ENCODE measurements around the gene CHRDL2. TPM values are rescaled to one million over a fixed set of nuclear protein-coding genes. Genes with fewer than 3 reads are reported as not detected.
A peak's percentile ranks its signal among the peaks of the same experiment; 100 is the strongest.

CHRDL2 gene
- total and polyA plus RNA-seq, 2 of the 13 experiments (the other 11 are each of a cell fraction or from before 2014, with no cell fraction given): 0.04 TPM; not detected in 1

DNA sequence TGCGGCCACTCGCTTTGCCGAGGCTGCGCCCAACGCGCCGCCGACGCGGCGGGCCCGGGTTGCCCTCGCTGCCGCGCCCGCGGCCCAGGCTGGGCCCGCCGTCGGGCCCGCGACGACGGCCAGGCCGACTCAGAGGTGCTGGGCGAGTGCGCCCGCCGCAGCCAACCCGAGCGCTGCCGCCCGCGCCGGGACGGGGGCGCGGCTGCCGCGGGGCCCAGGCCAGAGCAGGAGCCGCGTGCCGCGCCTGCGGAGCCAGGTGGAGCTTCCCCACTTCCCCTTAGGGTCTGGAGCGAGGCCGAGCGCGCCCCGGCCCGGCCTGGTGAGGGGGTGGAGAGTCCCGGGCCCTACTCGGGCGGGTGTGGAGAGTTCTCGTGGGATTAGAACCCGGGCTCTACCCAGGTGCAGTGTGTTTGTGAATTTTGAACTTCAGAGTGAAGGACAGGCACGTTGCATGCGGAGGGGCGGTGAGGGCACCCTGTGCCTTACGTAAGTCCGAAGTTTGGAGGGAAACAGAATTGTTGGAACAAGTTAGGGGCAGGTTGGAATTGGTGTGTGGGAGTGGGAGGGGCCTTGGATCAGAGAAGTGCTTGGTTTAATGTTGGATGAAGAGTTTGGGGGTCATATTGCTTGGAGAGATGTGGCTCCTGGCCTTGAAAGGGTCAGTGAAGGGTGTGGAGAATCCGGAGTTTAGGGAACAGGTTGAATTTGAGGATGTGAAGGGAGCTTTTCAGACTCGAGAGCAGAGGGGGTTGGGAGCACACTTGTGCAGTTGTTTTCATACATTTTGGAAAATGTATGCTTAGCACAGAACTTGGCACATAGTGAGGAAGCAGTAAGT, 18.1 kb upstream of the CHRDL2 start (continued):
- no peak for TF ChIP-seq NONO (IDR thresholded peaks at IDR 0.05)
- peak; percentile 75 for TF ChIP-seq NONO (CRISPR knock-in tag; conservative IDR thresholded peaks at IDR 0.05)
- peak; percentile 23; the same call in 1 of the 2 replicates for TF ChIP-seq KDM2A (CRISPR knock-in tag; IDR thresholded peaks at IDR 0.05; ENCODE audit: borderline replicate concordance, low read depth)
- TF ChIP-seq, protein P1, sequence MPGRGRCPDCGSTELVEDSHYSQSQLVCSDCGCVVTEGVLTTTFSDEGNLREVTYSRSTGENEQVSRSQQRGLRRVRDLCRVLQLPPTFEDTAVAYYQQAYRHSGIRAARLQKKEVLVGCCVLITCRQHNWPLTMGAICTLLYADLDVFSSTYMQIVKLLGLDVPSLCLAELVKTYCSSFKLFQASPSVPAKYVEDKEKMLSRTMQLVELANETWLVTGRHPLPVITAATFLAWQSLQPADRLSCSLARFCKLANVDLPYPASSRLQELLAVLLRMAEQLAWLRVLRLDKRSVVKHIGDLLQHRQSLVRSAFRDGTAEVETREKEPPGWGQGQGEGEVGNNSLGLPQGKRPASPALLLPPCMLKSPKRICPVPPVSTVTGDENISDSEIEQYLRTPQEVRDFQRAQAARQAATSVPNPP (CRISPR knock-in tag; IDR thresholded peaks at IDR 0.05): peak; percentile 51
- TF ChIP-seq LCORL (IDR thresholded peaks at IDR 0.05): peak; percentile 45; the same call in 1 of the 2 replicates
- TF ChIP-seq LCORL (CRISPR knock-in tag; IDR thresholded peaks at IDR 0.05): no peak
- TF ChIP-seq MTF1 (CRISPR knock-in tag; IDR thresholded peaks at IDR 0.05): no peak
- TF ChIP-seq, protein P2, sequence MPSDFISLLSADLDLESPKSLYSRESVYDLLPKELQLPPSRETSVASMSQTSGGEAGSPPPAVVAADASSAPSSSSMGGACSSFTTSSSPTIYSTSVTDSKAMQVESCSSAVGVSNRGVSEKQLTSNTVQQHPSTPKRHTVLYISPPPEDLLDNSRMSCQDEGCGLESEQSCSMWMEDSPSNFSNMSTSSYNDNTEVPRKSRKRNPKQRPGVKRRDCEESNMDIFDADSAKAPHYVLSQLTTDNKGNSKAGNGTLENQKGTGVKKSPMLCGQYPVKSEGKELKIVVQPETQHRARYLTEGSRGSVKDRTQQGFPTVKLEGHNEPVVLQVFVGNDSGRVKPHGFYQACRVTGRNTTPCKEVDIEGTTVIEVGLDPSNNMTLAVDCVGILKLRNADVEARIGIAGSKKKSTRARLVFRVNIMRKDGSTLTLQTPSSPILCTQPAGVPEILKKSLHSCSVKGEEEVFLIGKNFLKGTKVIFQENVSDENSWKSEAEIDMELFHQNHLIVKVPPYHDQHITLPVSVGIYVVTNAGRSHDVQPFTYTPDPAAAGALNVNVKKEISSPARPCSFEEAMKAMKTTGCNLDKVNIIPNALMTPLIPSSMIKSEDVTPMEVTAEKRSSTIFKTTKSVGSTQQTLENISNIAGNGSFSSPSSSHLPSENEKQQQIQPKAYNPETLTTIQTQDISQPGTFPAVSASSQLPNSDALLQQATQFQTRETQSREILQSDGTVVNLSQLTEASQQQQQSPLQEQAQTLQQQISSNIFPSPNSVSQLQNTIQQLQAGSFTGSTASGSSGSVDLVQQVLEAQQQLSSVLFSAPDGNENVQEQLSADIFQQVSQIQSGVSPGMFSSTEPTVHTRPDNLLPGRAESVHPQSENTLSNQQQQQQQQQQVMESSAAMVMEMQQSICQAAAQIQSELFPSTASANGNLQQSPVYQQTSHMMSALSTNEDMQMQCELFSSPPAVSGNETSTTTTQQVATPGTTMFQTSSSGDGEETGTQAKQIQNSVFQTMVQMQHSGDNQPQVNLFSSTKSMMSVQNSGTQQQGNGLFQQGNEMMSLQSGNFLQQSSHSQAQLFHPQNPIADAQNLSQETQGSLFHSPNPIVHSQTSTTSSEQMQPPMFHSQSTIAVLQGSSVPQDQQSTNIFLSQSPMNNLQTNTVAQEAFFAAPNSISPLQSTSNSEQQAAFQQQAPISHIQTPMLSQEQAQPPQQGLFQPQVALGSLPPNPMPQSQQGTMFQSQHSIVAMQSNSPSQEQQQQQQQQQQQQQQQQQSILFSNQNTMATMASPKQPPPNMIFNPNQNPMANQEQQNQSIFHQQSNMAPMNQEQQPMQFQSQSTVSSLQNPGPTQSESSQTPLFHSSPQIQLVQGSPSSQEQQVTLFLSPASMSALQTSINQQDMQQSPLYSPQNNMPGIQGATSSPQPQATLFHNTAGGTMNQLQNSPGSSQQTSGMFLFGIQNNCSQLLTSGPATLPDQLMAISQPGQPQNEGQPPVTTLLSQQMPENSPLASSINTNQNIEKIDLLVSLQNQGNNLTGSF (CRISPR knock-in tag; IDR thresholded peaks at IDR 0.05): peak; percentile 79; the same call in 1 of the 2 replicates
- TF ChIP-seq, protein P3, sequence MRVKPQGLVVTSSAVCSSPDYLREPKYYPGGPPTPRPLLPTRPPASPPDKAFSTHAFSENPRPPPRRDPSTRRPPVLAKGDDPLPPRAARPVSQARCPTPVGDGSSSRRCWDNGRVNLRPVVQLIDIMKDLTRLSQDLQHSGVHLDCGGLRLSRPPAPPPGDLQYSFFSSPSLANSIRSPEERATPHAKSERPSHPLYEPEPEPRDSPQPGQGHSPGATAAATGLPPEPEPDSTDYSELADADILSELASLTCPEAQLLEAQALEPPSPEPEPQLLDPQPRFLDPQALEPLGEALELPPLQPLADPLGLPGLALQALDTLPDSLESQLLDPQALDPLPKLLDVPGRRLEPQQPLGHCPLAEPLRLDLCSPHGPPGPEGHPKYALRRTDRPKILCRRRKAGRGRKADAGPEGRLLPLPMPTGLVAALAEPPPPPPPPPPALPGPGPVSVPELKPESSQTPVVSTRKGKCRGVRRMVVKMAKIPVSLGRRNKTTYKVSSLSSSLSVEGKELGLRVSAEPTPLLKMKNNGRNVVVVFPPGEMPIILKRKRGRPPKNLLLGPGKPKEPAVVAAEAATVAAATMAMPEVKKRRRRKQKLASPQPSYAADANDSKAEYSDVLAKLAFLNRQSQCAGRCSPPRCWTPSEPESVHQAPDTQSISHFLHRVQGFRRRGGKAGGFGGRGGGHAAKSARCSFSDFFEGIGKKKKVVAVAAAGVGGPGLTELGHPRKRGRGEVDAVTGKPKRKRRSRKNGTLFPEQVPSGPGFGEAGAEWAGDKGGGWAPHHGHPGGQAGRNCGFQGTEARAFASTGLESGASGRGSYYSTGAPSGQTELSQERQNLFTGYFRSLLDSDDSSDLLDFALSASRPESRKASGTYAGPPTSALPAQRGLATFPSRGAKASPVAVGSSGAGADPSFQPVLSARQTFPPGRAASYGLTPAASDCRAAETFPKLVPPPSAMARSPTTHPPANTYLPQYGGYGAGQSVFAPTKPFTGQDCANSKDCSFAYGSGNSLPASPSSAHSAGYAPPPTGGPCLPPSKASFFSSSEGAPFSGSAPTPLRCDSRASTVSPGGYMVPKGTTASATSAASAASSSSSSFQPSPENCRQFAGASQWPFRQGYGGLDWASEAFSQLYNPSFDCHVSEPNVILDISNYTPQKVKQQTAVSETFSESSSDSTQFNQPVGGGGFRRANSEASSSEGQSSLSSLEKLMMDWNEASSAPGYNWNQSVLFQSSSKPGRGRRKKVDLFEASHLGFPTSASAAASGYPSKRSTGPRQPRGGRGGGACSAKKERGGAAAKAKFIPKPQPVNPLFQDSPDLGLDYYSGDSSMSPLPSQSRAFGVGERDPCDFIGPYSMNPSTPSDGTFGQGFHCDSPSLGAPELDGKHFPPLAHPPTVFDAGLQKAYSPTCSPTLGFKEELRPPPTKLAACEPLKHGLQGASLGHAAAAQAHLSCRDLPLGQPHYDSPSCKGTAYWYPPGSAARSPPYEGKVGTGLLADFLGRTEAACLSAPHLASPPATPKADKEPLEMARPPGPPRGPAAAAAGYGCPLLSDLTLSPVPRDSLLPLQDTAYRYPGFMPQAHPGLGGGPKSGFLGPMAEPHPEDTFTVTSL (CRISPR knock-in tag; IDR thresholded peaks at IDR 0.05; ENCODE audit: borderline replicate concordance): 0 out of 2 replicates have a peak, but pooled peaks have one; percentile 46
- TF ChIP-seq, protein P4, sequence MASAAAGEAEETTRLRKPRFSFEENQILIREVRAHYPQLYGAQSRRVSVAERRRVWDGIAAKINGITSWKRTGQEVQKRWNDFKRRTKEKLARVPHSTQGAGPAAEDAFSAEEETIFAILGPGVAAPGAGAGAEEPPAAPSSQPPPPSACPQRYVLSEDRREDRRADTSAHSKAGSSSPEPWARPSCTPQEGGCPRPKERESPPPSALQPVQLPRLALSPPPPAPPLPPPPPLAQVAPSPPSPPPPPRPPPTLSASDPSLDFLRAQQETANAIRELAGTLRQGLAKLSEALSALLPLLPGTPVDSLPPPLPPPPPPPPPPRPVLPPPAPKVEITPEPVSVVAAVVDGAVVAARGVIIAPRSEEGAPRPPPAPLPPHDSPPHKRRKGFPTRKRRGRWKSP (CRISPR knock-in tag; IDR thresholded peaks at IDR 0.05): peak; percentile 46; the same call in 1 of the 2 replicates
- TF ChIP-seq ZNF253 (CRISPR knock-in tag; IDR thresholded peaks at IDR 0.05; ENCODE audit: borderline replicate concordance): no peak; the same call in 1 of the 2 replicates
- TF ChIP-seq ZNF773 (CRISPR knock-in tag; IDR thresholded peaks at IDR 0.05; ENCODE audit: borderline replicate concordance): peak; percentile 65; the same call in 1 of the 2 replicates
- TF ChIP-seq NCOA2 (CRISPR knock-in tag; IDR thresholded peaks at IDR 0.05): peak; percentile 23; the same call in 1 of the 2 replicates
- TF ChIP-seq ZFP90 (CRISPR knock-in tag; IDR thresholded peaks at IDR 0.05; ENCODE audit: borderline replicate concordance): peak; percentile 77; the same call in 1 of the 2 replicates
